ELF-1 (cell line): ENCODE results near the gene SMYD5.

Experiments
- DNase-seq: peaks from one replicate; pipeline ENCODE4 v3.0.0-alpha.2; 2016; ENCODE audit warnings: low read depth, low spot score

Gene SMYD5

DNA sequence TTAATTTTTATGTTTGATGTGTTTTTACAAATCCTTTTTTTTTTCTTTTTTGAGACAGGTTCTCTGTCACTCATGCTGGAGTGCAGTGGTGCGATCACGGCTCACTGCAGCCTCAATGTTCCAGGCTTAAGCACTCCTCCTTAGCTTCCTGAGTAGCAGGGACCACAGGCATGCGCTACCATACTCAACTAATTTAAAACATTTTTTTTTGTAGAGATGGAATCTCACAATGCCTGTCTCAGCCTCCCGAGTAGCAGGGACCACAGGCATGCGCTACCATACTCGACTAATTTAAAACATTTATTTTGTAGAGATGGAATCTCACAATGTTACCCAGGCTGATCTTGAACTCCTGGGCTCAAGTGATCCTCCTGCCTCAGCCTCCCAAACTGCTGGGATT lies 8.4 kb upstream of the SMYD5 start:
- DNase-seq: no peak

DNA sequence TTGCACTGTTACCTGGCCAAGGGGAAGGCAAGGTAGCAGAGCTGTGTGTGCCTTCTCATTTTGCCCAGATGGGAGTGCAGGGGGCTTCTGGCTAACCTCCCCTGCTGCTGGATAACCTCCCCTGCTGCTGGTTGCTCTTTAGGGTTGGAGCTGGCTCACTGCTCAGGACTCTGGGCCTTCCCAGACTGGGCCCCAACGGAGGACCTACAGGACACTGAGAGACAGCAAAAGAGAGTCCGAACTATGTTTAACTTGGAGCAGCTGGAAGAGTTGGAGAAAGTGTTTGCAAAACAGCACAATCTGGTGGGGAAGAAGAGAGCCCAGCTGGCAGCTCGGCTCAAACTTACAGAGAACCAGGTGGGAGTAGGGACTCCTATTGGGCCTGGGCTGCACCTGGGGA lies 5.8 kb upstream of the SMYD5 start:
- no peak for DNase-seq

GRCh38 chr2:73210019-73210418 lies 4.0 kb upstream of the SMYD5 start:
- DNase-seq: no peak

DNA sequence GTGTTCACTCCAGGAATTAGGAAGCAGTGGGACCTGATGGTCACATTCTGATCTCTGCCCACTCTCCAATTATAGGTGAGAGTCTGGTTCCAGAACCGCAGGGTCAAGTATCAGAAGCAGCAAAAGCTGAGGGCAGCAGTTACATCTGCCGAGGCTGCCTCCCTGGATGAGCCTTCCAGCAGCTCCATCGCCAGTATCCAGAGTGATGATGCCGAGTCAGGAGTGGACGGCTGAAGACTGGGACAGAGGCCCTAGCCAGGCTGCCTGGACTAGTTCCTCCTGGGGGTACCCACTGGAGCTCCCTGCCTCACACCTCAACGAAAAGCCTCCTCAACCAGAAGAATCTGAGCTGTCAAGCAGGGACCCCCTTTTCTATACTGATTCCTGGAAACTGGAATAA lies 3.3 kb upstream of the SMYD5 start:
- DNase-seq: no peak

GRCh38 chr2:73212098-73212447 lies 2.0 kb upstream of the SMYD5 start:
- no peak for DNase-seq

DNA sequence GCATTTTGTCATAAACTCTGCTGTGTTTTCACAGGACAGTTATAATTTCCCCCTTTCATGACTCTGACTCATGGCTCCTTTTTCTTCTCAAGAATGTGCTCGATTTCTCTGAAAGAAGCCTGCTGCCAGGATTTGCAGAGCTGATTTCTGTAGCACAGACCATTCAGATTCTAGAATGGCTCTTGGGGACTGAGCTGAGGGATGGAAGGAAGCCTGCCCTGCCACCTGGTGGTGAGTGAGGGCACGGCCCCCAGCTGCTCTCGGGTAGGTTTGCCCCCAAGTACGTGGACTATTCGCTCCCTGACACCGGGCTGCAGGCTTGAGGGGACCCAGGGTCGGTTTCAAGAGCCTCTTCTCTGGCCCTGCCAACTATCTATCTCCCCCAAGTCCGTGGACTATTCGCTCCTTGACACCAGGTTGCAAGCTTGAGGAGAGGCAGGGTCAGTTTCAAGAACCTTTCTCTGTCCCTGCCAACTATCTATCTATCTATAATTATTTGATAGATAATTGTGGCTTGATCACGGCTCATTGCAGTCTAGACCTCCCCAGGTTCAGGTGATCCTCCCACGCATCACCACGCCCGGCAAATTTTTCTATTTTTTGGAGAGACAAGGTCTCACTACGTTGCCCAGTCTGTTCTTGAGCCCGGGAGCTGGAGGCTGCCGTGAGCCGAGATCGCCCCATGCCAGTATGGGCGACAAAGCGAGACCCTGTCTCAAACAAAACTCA lies 1.4 kb upstream of the SMYD5 start:
- peak; percentile 91 for DNase-seq

DNA sequence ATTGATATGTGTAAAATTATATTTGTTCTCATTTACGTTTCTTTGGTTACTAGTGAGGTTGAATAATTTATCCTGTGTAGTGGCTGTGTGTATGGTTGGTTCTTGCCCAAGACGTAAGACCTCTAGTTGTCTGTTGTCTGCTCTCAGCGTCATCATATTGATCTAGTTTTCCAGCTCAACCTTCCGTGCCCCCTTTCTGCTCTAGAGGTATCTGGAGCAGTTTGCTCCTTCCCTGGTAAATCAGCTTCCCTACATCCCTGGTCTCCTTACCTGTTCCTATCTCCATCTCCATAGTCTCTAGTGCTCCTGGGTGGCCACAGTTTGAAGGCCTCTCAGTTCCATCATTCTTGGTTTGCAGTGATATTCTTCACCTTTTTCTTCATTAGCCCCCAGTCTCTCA lies 1.2 kb downstream of the SMYD5 start:
- DNase-seq: no peak

DNA sequence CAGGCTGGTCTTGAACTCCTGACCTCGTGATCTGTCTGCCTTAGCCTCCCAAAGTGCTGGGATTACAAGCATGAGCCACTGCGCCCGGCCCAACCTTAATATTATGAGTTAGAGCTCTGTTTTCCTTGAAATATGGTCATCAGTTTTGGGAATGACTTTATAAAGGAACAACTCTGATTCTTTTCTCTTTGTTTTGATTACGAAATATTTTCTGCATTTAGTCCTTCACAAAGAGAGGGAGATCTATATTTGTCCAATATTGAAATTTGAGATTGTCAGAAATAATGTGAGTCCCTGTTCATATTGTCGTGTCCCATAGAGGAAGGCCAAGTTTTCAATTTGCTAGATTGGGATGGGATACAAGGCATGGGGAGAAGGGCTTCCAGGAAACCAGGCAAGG lies 3.1 kb downstream of the SMYD5 start:
- no peak for DNase-seq

- DNase-seq: no peak
These were observed 3.8 kb downstream of the SMYD5 start for GRCh38 chr2:73217826-73218225.

DNA sequence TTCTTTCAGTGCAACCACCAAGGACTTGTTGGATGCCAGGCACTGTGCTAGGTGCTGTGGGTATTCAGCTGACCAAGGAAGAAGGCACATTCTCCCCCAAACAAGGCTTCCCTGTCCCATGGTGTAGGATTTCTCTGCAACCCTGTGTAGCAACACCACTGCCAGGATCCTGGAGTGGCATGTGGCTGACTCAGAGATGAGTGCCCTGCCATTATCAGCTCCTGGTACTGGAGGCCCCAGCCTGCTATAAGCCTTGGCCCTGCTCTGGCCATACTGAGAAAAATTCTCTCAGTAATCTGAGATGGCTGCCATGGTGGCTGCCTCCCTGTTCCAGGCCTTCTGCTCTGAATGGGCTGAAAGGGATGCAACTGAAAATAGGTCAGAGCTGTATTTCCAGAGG lies 4.3 kb downstream of the SMYD5 start:
- DNase-seq: no peak

GRCh38 chr2:73223821-73224220 lies 9.8 kb downstream of the SMYD5 start:
- DNase-seq: no peak

DNA sequence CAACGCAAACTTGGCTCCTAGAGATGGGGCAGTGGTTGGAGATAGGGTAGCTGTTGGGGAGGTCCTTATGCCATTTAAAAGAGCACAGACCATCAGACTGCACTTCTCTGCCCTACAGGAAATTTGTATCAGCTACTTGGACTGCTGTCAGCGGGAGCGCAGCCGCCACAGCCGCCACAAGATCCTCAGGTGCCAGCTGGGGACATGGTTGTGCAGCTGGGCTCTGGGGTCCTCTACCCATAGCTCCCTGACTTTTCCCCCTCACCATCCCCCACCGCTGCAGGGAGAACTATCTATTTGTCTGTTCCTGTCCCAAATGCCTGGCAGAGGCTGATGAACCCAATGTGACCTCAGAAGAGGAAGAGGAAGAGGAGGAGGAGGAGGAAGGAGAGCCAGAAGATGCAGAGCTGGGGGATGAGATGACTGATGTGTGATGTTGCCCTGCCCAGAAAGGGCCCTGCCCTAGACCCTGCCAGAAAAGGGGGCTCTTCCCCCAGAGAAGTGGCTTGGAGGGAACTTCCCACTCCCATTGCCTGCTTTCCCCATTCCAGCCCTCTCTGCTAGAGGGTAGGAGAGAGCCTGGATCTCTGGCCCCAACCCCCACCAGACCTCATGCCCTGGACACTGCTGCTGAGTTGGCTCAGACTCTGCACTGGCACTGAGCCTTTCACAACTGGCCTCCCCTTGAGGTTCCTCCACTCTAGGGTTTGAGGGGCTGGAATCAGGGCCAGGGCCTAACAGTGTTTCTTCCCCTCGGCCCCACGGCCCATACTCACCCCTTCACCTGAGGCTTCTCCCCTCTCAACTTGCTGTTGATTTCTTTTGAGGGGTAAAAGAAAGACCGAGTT lies 11.7 kb downstream of the SMYD5 start:
- DNase-seq: no peak

DNA sequence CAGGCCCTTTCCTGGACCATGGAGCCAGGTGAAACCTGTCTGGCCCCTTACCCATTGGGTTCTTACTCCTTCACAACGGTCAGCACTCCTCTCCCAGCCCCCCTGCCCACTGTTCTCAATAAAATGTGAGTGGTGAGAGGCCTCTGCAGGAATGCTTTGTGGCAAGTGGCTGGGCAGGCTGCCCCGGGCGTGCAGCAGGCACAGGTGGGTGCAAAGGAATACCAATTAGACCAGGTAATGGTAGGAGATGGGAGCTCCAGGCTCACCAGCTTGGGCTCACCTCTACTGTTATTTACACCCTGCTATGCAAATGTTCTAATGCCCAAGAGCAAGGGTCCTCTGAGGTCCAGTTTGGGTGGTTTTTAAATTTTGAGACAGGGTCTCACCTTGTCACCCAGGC lies 13.0 kb downstream of the SMYD5 start:
- DNase-seq: no peak

DNA sequence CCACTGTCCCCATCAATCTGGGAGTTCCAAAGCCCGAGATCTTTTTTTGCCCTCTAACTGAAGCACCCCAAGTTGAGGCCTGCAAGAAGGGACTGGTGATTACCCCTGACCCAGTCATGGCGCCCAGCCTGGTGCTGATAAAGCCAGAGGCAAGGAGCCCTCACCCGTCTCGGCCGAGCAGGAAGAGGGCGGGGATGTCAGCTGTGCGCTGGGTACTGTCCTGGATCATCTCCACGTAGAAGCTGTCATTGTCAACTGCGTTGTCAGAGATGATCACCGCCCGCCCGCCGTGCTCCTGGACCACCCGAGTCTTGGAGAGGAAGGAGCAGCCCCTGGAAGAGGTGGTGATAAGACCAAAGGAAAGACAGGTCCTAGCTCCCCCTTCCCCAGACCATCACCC lies 14.6 kb downstream of the SMYD5 start:
- no peak for DNase-seq

- DNase-seq: no peak
These were observed 18.5 kb downstream of the SMYD5 start for GRCh38 chr2:73232403-73233153.

- DNase-seq: peak; percentile 100
These were observed 19.3 kb downstream of the SMYD5 start, which contains the start of gene PRADC1 for GRCh38 chr2:73233154-73233931. TSS of gene PRADC1 (minus strand) at chr2:73233239. CDS start at chr2:73233160, 79 bp downstream.

DNA sequence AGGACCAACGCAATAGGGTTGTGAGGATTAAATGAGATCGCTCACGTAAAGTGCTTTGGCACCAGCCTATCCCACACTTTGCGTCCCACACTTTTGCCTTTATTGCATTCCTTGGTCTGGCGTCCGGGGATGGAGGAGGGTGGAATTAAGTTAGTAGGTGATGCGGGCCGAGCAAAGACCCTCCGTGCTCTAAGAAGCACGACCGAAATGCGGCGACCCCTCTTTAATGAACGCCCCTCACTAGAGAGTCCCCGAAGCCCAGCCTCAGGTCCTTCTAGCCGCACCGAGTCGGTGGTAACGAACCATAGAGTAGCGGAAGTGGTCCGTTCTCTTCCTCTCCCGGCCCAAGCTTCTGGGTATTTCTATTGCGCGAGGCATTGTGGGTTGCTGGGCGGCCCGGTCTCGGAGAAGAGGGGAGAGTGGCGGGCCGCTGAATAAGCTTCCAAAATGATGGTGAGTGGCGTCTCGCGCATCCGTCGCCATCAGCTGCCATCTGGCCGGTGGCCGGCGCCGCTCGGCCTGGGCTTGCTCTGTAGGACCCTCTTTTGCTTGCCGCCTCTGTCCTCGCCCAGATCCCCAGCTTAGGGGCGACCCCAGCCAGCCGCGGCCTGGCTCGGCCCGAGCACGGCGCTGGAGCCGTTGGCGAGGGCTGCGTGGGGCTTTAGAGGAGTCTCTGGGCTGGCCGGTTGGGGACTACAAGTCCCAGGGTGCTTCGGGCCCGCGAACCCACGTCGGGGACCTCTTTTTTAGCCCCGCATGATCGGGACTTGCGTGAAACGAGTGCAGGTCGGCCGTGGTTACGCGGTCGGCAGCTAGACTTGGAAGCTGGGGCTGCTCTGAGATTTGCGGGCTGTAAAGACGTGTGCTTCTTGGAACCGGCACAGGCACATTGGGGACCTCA lies 20.1 kb downstream of the SMYD5 start, which contains the start of gene CCT7:
Gene CCT7 (plus strand): TSS at position 377 of the 901 bp plus-strand sequence. CDS start 71 bp downstream, at position 448.
- peak; percentile 90 for DNase-seq

- DNase-seq: no peak
These were observed 21.4 kb downstream of the SMYD5 start for GRCh38 chr2:73235315-73236028.

GRCh38 chr2:73237168-73237567 lies 23.1 kb downstream of the SMYD5 start:
- no peak for DNase-seq

DNA sequence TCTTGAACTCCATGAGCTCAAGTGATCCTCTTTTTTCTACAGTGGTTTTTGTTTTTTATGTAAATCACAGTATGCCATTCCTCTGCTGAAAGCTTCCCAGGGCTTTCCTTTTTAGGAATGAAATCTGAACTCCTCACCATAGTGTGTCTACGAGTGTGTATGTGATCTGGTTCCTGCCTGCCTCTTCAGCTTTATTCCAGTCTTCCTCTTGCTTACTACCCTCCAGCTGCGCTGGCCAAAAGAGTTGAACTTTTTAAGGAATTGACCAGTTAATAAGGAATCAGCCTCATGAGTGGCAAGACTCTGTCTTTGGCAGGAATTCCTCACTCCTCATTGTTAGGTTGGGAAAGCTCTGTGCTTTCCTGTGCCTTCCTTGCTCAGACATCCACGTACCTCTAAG lies 24.1 kb downstream of the SMYD5 start:
- DNase-seq: no peak
